Liver (tissue), 9 donors: ENCODE measurements around the gene TUBB6. TPM values are rescaled to one million over a fixed set of nuclear protein-coding genes. Genes with fewer than 3 reads are reported as not detected.

Experiments used
- DNase-seq: peaks from one replicate; pipeline ENCODE4 v3.0.0-alpha.2; 2017; ENCODE audit warnings: low spot score
- H3K27ac ChIP-seq, 2 donors: one replicate each; pipeline ENCODE4 v1.7.0; 2013; ENCODE audit warnings: inconsistent platforms in 2 of 2, low read length in 2 of 2, control low read depth in 1 of 2, low read depth in 1 of 2, mild to moderate bottlenecking in 1 of 2
- H3K27me3 ChIP-seq, 4 donors: one replicate each; pipeline versions ENCODE4 v1.6.1 to v1.7.0; 2013; ENCODE audit warnings: low read length in 3 of 4, inconsistent platforms in 1 of 4, mild to moderate bottlenecking in 1 of 4, moderate library complexity in 1 of 4; ENCODE audit not compliant: control insufficient read depth in 4 of 4, insufficient read depth in 4 of 4
- H3K36me3 ChIP-seq, 4 donors: one replicate each; pipeline versions ENCODE4 v1.6.1 to v1.7.0; 2013; ENCODE audit warnings: low read length in 3 of 4, mild to moderate bottlenecking in 3 of 4, low read depth in 1 of 4, moderate library complexity in 1 of 4; ENCODE audit not compliant: control insufficient read depth in 4 of 4, insufficient read depth in 3 of 4
- H3K4me1 ChIP-seq, 4 donors: one replicate each; pipeline versions ENCODE4 v1.6.1 to v1.7.0; 2013; ENCODE audit warnings: low read length in 3 of 4, mild to moderate bottlenecking in 3 of 4, moderate library complexity in 1 of 4; ENCODE audit not compliant: control insufficient read depth in 4 of 4, insufficient read depth in 4 of 4
- H3K4me3 ChIP-seq, 3 donors: one replicate each; pipeline versions ENCODE4 v1.6.1 to v1.7.0; 2013; ENCODE audit warnings: low read length in 3 of 3, control low read depth in 1 of 3, low read depth in 1 of 3, mild to moderate bottlenecking in 1 of 3
- H3K9ac ChIP-seq, 2 donors: one replicate each; pipeline ENCODE4 v1.7.0; 2013; ENCODE audit warnings: low read length in 2 of 2, mild to moderate bottlenecking in 2 of 2, moderate library complexity in 2 of 2, control low read depth in 1 of 2, low read depth in 1 of 2
- H3K9me3 ChIP-seq, 4 donors: one replicate each; pipeline versions ENCODE4 v1.6.1 to v1.7.0; 2013; ENCODE audit warnings: low read length in 3 of 4; ENCODE audit not compliant: control insufficient read depth in 4 of 4
- EGR1 ChIP-seq, 2 donors: IDR thresholded peaks; 2 replicates each; pipeline ENCODE4 v1.6.1; 2016 to 2018; ENCODE audit warnings: antibody characterized with exemption in 2 of 2, low read depth in 2 of 2
- FOXA1 ChIP-seq: IDR thresholded peaks from 2 replicates; pipeline ENCODE4 v1.6.1; 2016; ENCODE audit warnings: antibody characterized with exemption
- FOXA2 ChIP-seq: IDR thresholded peaks from 2 replicates; pipeline ENCODE4 v1.6.1; 2016; ENCODE audit warnings: antibody characterized with exemption
- GABPA ChIP-seq, 2 donors: IDR thresholded peaks in 1 of 2; conservative IDR thresholded peaks in 1 of 2; 2 replicates each; pipeline ENCODE4 v1.6.1; 2016; ENCODE audit warnings: antibody characterized with exemption in 2 of 2, mild to moderate bottlenecking in 1 of 2, moderate library complexity in 1 of 2
- HNF4A ChIP-seq, 2 donors: conservative IDR thresholded peaks; 2 replicates each; pipeline ENCODE4 v1.6.1; 2016; ENCODE audit warnings: antibody characterized with exemption in 2 of 2, mild to moderate bottlenecking in 2 of 2
- HNF4G ChIP-seq: IDR thresholded peaks from 2 replicates; pipeline ENCODE4 v1.6.1; 2016; ENCODE audit warnings: antibody characterized with exemption
- JUND ChIP-seq, 2 donors: IDR thresholded peaks; 2 replicates each; pipeline ENCODE4 v1.6.1; 2016; ENCODE audit warnings: antibody characterized with exemption in 2 of 2
- NR2F2 ChIP-seq: IDR thresholded peaks from 2 replicates; pipeline ENCODE4 v1.6.1; 2016; ENCODE audit warnings: antibody characterized with exemption
- RAD21 ChIP-seq, 2 donors: IDR thresholded peaks; 2 replicates each; pipeline ENCODE4 v1.6.1; 2016; ENCODE audit warnings: antibody characterized with exemption in 2 of 2, mild to moderate bottlenecking in 2 of 2
- RXRA ChIP-seq, 2 donors: IDR thresholded peaks; 2 replicates each; pipeline ENCODE4 v1.6.1; 2017 to 2018; ENCODE audit warnings: antibody characterized with exemption in 2 of 2, mild to moderate bottlenecking in 1 of 2
- SP1 ChIP-seq: IDR thresholded peaks from 2 replicates; pipeline ENCODE4 v1.6.1; 2018; ENCODE audit warnings: antibody characterized with exemption, mild to moderate bottlenecking
- TAF1 ChIP-seq: conservative IDR thresholded peaks from 2 replicates; pipeline ENCODE4 v1.6.1; 2016; ENCODE audit warnings: antibody characterized with exemption, mild to moderate bottlenecking
- YY1 ChIP-seq: IDR thresholded peaks from 2 replicates; pipeline ENCODE4 v1.6.1; 2016; ENCODE audit warnings: antibody characterized with exemption, mild to moderate bottlenecking
- WGBS: extraction: QIAGEN DNeasy Blood & Tissue Kit; methylation state at CpG from one replicate; pipeline ENCODE4 v1.1.7; 2013; 5-methylcytosine and 5-hydroxymethylcytosine counted together
- polyA plus RNA-seq, 2 donors: library from polyadenylated mRNA; stranded (reverse) in 1 of 2; unstranded in 1 of 2; fragments of 200-250 nt in 1 of 2; fragments of >200 nt in 1 of 2; fragmentation: Nextera tagmentation in 1 of 2; extraction: Ambion mirVana in 1 of 2; gene quantifications; one replicate each; pipeline versions ENCODE4 v1.2.1 to v1.2.3, GENCODE V29; 2013 to 2015
- total RNA-seq, 2 donors: library from RNA; depleted of rRNA; stranded (reverse); fragments of >200 nt; gene quantifications; one replicate each; pipeline ENCODE4 v1.2.3, GENCODE V29; 2014
- TF ChIP-seq, protein P1 (sequence below): IDR thresholded peaks from 2 replicates; pipeline ENCODE4 v1.6.1; 2016; ENCODE audit warnings: antibody characterized with exemption, mild to moderate bottlenecking
- TF ChIP-seq, protein P2 (sequence below): IDR thresholded peaks from 2 replicates; pipeline ENCODE4 v1.6.1; 2016; ENCODE audit warnings: antibody characterized with exemption
- TF ChIP-seq, protein P3 (sequence below): fragments of 150-350 bp; IDR thresholded peaks from 2 replicates; pipeline ENCODE4 v1.5.1; 2017; ENCODE audit warnings: improper control_type of control experiment, low read depth, low read length; ENCODE audit not compliant: missing input control
- TF ChIP-seq, protein P4 (sequence below): IDR thresholded peaks from 2 replicates; pipeline ENCODE4 v1.6.1; 2016; ENCODE audit warnings: antibody characterized with exemption
- TF ChIP-seq, protein P5 (sequence below): IDR thresholded peaks from 2 replicates; pipeline ENCODE4 v1.6.1; 2016; ENCODE audit warnings: antibody characterized with exemption
- donor health status: healthy.
- donor health status: healthy.
- donor health status: healthy.
- donor health status: healthy.
- donor health status: healthy.

The TUBB6 gene
- total and polyA plus RNA-seq, 4 donors: 5.5 to 347 (median 17.5) TPM

DNA sequence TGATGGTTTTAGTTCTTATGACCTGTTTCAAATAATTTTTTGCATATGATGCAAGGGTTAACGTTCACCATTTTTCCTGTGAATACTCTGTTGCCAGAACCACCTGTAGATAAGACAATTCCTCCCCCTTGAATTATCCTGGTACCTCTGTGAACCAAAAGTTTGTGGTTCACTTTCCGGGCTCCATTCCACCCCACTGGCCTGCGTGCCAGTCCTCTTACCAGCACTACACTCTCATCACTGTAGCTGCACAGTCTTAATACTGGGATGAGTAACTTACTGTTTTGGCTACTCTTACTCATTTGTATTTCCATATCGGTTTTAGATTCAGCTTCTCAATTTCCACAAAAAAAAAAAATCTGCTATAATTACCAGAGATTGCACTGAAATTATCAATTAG, 34.6 kb downstream of the TUBB6 start:
- Histone ChIP-seq H3K9ac (no peak overlapping the region), H3K36me3 (peaks cover 20 to 61% (median 52%) of the 10 kb centered on the region in 4 donors), H3K4me3 (no peak overlapping the region), H3K27ac (no peak overlapping the region), H3K27me3 (no peaks in the 10 kb centered on the region), H3K4me1 (no peaks in the 10 kb centered on the region), H3K9me3 (no peaks in the 10 kb centered on the region)
- TF ChIP-seq NR2F2 (no peak), RXRA (IDR thresholded peaks at IDR 0.05) (no peak), FOXA1 (no peak), JUND (IDR thresholded peaks at IDR 0.05) (no peak)
- 95% methylated on average over 4 of the region's 4 CpGs for WGBS
- no peak for DNase-seq

DNA sequence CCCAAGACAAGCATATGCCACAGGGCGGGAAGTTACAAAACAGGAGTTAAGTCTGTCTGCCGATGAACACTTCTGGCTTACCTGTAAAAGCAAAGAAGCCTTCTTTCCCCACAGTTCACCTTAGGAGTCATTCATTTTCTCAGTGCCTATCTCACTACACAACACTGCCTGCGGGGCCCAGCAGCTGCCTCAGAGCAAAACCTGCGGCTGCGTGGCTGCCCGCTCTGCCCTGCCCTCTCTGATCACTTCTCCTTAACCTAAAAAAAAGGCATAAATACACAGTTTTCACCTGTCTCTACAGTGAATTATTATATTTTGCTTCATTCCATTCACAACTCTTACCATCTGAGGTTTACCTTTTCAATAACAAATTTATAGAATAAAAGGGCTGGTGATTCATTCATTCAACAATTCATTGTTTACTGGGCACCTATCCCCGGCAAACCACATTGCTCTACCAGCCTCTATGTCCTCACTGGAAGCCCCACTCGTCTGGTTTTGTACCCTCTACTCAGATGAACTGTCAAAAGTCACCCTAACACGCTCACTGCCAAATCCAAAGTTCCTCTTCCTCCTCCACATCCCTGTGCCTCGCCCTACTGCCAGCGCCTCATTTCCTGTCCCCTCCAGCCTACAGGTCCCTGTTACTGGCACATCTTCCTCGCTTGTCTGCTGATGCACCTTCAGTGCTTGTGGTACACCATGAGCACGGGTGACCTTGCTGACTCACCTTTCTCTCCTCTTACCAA, 37.6 kb downstream of the TUBB6 start:
- no peak for TF ChIP-seq RXRA (IDR thresholded peaks at IDR 0.05)
- TF ChIP-seq YY1: no peak
- no peak for TF ChIP-seq NR2F2
- TF ChIP-seq FOXA1: no peak
- no peak for TF ChIP-seq JUND (IDR thresholded peaks at IDR 0.05)
- TF ChIP-seq RAD21 (IDR thresholded peaks at IDR 0.05): no peak
- TF ChIP-seq, protein P1, sequence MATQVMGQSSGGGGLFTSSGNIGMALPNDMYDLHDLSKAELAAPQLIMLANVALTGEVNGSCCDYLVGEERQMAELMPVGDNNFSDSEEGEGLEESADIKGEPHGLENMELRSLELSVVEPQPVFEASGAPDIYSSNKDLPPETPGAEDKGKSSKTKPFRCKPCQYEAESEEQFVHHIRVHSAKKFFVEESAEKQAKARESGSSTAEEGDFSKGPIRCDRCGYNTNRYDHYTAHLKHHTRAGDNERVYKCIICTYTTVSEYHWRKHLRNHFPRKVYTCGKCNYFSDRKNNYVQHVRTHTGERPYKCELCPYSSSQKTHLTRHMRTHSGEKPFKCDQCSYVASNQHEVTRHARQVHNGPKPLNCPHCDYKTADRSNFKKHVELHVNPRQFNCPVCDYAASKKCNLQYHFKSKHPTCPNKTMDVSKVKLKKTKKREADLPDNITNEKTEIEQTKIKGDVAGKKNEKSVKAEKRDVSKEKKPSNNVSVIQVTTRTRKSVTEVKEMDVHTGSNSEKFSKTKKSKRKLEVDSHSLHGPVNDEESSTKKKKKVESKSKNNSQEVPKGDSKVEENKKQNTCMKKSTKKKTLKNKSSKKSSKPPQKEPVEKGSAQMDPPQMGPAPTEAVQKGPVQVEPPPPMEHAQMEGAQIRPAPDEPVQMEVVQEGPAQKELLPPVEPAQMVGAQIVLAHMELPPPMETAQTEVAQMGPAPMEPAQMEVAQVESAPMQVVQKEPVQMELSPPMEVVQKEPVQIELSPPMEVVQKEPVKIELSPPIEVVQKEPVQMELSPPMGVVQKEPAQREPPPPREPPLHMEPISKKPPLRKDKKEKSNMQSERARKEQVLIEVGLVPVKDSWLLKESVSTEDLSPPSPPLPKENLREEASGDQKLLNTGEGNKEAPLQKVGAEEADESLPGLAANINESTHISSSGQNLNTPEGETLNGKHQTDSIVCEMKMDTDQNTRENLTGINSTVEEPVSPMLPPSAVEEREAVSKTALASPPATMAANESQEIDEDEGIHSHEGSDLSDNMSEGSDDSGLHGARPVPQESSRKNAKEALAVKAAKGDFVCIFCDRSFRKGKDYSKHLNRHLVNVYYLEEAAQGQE: no peak
- no peak for TF ChIP-seq HNF4A (conservative IDR thresholded peaks at IDR 0.05)
- no peak for TF ChIP-seq EGR1 (IDR thresholded peaks at IDR 0.05; ENCODE audit: low read depth in 2 of 2)
- TF ChIP-seq, protein P2, sequence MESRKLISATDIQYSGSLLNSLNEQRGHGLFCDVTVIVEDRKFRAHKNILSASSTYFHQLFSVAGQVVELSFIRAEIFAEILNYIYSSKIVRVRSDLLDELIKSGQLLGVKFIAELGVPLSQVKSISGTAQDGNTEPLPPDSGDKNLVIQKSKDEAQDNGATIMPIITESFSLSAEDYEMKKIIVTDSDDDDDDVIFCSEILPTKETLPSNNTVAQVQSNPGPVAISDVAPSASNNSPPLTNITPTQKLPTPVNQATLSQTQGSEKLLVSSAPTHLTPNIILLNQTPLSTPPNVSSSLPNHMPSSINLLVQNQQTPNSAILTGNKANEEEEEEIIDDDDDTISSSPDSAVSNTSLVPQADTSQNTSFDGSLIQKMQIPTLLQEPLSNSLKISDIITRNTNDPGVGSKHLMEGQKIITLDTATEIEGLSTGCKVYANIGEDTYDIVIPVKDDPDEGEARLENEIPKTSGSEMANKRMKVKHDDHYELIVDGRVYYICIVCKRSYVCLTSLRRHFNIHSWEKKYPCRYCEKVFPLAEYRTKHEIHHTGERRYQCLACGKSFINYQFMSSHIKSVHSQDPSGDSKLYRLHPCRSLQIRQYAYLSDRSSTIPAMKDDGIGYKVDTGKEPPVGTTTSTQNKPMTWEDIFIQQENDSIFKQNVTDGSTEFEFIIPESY: no peak
- TF ChIP-seq, protein P3, sequence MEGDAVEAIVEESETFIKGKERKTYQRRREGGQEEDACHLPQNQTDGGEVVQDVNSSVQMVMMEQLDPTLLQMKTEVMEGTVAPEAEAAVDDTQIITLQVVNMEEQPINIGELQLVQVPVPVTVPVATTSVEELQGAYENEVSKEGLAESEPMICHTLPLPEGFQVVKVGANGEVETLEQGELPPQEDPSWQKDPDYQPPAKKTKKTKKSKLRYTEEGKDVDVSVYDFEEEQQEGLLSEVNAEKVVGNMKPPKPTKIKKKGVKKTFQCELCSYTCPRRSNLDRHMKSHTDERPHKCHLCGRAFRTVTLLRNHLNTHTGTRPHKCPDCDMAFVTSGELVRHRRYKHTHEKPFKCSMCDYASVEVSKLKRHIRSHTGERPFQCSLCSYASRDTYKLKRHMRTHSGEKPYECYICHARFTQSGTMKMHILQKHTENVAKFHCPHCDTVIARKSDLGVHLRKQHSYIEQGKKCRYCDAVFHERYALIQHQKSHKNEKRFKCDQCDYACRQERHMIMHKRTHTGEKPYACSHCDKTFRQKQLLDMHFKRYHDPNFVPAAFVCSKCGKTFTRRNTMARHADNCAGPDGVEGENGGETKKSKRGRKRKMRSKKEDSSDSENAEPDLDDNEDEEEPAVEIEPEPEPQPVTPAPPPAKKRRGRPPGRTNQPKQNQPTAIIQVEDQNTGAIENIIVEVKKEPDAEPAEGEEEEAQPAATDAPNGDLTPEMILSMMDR: no peak
- TF ChIP-seq TAF1: no peak
- TF ChIP-seq FOXA2: no peak
- TF ChIP-seq SP1: no peak
- TF ChIP-seq GABPA (IDR thresholded peaks at IDR 0.05 in 1 of 2, conservative IDR thresholded peaks at IDR 0.05 in 1 of 2): no peak
- TF ChIP-seq, protein P4, sequence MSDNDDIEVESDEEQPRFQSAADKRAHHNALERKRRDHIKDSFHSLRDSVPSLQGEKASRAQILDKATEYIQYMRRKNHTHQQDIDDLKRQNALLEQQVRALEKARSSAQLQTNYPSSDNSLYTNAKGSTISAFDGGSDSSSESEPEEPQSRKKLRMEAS: no peak
- TF ChIP-seq HNF4G: no peak
- TF ChIP-seq, protein P5, sequence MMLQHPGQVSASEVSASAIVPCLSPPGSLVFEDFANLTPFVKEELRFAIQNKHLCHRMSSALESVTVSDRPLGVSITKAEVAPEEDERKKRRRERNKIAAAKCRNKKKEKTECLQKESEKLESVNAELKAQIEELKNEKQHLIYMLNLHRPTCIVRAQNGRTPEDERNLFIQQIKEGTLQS: no peak
- Histone ChIP-seq H3K4me1 (no peaks in the 10 kb centered on the region), H3K9ac (no peak overlapping the region), H3K36me3 (peaks cover 22 to 79% (median 57%) of the 10 kb centered on the region in 4 donors), H3K9me3 (no peaks in the 10 kb centered on the region), H3K27me3 (no peaks in the 10 kb centered on the region), H3K27ac (no peak overlapping the region), H3K4me3 (no peak overlapping the region)
- 91% methylated on average over 13 of the region's 13 CpGs for WGBS
- no peak for DNase-seq
